CD4-positive, alpha-beta T cell treated with Interferon gamma for 1 hour (primary cell): Measurements from ENCODE around the gene SPDYE4.

ENCODE experiments used
- DNase-seq: peaks from one replicate; pipeline ENCODE4 v3.0.0-alpha.2; 2020

Gene SPDYE4

DNA sequence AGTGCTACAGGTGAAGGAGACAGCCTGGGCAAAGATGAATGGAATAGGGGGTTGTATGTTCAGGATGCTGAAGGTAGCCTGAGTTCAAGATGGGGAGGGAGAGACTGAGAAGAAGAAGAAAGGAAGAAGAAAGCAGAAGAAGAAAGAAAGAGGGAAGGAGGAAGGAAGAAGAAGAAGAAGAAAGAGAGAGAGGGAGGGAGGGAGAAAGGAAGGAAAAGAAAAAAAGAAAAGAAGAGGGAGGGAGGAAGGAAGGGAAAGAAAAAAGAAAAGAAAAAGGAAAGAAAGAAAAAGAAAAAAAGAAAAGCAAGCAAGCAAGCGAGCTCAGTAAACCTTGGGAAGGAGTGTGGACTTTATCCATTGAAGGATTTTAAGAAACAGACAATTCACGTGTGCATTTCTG, 21.6 kb downstream of the SPDYE4 start:
- no peak for DNase-seq

DNA sequence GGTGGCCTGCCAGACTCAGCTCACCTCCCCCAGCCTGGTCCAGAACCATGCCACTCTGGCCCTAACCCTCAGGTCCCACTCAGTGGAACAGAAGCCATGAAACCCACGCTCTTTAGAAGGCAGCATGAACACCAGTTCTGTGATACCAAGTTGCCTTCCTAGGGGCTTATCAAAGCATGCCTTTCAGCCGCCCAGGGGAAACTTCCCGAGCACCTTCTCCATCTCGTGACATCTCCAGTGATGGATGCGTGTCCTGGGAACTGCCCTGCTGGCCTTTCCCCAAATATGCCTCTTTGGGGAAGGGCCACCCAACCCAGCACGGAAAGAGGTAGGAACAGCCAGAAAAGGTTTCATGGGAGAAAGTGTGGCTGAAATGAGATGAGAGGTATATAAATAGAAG, 22.0 kb downstream of the SPDYE4 start:
- DNase-seq, result no peak

DNA sequence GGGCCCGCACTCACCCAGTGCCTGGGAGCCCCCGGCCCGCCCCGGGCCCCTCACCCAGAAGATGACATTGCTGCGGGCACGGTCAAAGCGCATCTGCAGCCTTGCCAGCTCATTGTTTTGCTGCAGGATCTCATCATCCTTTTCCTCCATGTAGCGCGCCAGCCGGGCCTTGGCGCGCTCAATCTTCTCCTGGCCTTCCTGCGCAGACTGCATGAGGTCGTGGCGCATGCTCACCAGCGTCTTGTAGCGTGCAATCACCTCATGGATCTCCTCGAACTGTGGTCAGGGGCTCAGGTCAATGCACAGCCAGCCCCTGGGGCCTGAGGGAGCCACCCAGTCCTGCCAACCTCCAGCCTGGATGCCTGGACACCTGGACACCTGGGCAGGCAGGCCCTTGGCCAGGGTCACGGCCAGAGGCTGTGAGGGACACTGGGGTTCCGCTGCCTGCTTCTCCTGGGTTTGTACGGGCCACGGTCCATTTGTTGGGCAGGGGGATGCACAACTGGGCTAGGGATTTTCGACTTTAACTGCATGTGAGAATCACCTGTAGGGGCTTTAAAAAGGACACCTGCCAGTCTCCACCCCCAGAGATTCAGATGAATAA, 22.9 kb downstream of the SPDYE4 start:
- DNase-seq, result no peak

DNA sequence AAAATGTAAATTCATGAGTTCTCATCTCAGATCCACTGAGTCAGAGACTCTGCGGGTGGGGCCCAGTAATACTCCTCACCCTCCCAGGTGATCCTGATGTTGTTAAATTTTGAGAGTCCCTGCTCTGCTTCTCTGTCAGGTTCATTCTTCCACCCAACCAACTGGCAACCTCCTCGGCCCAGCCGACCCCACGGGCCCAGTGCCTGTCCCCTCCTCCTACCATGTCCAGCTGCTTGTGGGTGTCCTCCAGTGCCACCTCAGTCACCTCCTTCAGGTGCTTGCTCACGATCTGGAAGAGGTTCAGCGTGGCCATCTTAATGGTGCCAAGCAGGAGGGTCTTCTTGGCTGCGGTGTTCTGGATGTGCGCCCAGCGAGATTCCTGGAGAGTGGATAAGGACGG, 23.5 kb downstream of the SPDYE4 start:
- DNase-seq, result no peak

DNA sequence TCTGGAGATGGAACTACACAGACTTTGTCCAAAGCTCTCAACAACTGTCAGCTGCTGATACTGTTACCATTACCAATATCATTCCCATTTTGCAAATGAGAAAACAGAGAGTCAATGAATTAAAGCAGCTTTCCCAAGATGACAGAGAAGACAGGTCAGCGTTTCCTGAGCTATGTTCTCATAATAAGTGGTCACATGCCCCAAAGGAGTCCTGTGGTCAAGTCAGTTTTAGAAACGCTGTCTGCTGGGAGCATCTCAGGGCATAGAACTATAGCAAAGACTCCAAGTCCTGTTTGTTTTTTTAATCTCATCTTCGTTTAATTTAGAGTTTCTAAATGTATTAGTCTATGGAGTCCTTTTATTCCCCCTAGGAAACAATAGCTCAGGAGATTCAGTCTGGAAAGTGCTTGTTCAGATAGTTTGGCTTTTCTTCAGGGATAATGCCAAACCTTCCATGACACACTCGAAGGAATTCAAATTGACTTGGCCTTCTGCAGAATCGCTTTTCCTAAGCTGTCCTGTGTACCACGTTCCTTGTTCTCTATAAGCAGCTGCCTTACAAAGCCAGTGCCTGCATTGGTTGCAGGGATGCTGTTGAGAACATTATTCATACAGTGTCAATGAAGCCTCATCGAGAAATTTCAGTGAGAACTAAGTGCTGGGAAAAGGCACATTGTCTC, 25.8 kb downstream of the SPDYE4 start:
- no peak for DNase-seq

DNA sequence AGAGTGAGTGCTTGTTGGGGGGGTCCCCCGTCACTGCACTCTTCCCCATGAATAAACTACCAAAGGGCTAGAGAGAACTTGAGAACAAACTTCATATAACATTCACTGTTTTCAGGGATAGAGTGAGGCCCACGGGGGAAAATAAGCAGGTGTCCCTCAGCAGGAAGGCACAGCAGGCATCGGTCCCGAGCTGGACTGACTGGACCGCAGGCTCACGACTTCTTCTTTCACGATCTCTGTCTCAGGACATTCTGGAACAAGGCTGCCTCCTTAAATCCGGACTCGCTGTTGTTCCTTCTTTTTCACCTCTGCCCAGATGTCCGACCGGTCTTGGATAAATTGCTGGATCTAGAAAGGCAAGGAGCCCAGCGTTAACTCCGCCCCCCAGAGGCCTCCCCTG, 28.5 kb downstream of the SPDYE4 start:
- no peak for DNase-seq

DNA sequence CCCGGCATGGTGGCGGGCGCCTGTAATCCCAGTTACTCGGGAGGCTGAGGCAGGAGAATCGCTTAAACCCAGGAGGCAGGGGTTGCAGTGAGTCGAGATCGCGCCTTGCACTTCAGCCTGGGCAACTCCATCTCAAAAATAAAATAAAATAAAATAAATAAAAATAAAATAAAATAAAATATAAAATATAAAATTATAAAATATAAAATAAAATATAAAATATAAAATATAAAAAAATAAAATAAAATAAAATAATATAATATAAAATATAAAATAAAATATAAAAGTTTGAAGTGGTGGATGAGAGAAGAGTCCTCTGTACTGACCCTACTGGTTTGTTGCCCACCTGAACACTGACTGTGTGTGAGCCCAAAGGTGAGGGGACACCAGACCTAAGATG, 28.9 kb downstream of the SPDYE4 start:
- no peak for DNase-seq

DNA sequence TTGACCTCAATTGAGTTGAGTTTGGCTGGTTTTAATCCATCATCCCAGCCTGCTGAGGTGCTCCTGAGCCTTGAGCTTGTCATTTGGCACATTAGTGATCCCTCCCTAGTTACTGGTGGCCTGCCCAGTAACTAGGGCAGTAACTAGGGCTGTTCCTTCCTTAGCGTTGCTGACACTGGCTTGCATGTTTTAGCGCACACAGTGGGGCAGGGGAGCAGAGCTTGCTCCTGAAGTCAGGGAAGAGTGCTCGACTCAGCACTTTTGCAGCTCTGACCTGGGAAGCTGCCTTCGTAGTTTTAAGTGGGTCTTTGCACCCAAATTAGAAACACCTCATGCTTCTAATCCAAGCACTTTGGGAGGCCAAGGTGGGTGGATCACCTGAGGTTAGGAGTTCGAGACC, 29.4 kb downstream of the SPDYE4 start:
- DNase-seq, result no peak

DNA sequence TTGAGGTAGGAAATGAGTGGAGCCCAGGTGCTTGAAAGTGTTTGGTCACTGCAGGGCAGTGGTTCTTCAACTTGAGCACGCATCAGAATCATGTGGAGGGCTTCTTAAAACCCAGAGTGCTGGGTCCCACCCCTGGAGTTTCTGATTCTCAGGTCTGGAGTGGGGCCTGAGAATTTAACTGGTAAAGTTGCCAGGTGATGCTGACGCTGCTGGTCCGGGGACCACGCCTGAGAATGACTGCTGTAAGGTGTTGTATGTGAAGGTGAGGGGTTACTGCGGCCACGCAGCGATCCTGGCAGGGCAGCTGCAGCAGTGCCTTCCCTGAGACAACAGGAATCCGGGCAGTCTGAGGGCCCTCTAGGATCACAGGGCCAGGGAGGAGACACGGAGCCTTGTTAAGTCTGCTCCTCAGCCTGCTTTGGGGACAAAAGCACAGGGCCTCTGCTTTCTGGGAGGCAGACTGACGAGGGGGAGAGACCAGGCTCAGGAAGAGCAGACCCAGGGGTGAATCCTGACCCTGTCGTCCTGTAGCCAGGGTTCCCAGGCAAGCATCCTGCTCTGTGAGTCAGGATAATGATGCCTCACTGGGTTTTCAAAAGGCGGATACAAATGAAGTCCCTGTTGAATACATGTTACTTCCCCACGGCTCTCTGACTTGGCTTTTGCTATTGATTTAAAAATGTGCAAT, 30.0 kb downstream of the SPDYE4 start:
- no peak for DNase-seq

DNA sequence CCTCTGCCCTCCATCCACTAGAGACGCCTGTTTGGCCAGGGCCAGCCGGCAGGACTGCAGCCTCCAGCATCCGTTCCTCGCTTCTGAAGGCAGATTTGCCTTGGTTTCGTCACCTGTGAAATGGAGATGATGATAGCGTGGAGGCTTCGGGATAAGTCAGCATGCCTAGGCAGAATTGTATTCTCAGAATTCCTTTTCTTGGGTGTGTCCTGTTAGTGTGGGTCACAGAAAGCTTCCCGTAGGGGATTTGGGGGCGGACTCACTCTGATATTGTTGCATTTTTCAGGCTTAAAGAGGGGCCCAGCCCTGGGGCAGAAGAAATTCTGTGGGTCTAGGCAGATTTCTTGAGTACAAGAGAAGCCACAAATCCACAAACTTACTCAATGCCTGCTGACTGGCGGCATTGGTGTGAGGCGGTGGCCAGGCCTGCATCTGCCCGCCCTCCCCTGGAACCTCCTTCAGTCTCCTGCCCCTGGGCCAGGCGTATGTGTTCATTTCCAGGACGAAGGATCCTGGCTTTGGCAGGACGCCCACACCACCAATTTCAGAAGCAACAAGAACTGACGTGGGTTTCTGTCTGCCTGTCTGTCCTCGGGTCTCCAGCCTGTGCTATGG, 31.3 kb downstream of the SPDYE4 start:
- DNase-seq, result no peak

DNA sequence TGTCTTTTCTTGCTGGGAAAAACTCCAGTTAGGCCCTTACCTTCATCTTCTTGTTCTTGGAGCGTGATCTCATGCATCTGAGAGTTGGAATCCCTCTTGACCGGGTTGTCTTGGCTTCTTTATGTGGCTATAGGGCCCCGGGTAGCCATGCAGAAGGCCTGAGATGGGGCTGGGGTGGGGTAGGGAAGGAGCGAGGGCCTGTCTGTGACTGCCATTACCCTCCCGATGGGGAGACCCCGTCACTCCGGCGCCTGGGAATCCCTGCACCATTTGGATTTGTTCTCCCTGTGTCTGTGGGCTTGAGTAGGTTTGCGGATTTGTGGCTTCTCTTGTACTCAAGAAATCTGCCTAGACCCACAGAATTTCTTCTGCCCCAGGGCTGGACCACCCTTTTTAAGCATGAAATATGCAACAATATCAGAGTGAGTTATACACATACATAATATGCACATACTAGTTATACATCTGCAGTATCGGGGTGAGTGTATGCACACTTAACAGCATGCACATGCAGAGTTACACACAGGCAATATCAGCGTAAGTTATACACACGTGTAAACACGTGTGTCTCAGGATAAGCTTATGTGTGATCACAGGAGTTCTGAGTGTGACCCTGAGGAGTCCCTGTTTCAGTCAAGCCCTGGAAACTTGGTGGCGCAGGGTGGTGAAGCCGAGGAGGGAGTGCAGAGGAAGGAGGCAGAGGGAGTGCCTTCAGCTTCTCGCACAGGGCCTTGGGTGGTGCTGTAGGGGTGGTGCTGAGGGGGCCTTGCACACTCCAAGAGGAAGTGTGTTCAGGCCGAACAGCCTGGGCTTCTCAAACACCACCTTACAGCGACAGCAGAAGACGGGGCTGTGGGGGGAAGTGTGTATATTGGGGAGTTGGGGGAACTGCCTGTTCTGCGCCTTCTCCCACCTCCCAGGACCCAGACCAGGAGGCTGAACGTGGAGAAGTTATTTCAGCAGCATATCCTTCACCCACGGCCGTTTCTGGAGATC, 32.2 kb downstream of the SPDYE4 start:
- no peak for DNase-seq

DNA sequence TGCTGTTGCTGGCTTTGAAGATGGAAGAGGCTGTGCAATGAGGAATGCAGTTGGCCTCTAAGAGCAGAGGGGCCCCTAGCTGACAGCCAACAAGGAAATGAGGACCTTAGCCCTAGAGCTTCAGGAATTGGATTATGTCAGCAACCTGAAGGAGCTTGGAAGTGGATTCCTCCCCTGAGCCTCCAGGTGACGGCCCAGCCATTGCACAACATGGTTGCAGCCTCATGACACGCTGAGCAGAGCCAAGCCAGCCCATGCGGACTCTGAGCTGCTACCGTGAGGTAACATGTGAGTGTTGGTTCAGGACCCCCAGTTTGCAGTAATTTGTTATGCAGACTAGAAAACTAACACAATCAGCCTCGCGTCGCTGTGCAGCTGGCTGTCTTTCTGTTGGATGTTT, 33.9 kb downstream of the SPDYE4 start:
- no peak for DNase-seq

DNA sequence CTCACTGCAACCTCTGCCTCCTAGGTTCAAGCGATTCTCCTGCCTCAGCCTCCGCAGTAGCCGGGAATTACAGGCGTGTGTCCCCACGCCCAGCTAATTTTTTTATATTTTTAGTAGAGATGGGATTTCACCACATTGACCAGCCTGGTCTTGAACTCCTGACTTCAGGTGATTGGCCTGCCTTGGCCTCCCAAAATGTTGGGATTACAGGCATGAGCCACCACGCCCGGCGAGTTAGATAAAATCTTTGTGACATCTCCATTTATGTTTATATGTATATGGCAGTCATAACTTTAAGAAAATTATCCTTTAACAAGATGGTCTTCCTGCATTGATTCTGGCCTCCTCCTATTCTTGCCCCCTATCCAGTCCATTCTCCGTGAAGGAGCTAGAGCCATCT, 37.8 kb downstream of the SPDYE4 start:
- no peak for DNase-seq

DNA sequence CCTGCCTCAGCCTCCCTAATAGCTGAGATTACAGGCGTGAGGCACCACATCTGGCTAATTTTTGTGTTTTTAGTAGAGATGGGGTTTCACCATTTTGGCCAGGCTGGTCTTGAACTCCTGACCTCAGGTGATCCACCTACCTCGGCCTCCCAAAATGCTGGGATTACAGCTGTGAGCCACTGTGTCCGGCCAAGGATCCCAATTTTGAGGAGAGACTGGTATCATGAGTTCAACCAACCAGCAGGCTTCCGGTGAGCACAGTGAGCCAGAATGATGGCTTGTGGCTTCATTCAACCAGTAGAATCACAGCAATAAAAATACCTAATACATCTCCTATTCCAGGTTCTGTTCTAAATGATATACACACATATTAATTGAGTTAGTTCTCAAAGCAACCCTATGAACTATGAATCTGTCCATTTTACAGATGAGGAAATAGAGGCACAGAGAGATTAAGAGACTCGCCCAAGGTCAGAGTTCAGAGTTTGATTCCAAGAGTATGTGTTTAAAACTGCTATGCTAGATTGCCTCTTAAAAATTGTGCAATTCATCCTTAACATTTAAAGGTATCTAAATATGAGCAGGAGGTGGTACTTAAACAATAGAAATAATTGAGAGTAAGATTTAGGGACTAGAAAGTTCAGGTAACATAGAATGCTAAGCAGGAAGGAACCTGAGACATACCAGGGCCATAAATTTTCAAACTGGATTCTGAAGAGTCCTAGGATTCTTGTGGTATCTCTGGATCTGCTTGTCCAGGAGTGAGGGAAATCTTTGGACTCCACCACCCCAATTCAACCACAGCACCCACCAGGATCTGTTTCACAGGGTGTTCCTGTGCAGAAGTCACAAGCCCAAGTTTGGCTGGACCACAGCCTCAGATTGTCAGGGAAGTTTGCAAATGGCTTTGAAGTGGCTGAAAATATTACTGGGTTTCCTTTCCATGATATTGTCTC, 38.8 kb downstream of the SPDYE4 start:
- DNase-seq, result no peak

DNA sequence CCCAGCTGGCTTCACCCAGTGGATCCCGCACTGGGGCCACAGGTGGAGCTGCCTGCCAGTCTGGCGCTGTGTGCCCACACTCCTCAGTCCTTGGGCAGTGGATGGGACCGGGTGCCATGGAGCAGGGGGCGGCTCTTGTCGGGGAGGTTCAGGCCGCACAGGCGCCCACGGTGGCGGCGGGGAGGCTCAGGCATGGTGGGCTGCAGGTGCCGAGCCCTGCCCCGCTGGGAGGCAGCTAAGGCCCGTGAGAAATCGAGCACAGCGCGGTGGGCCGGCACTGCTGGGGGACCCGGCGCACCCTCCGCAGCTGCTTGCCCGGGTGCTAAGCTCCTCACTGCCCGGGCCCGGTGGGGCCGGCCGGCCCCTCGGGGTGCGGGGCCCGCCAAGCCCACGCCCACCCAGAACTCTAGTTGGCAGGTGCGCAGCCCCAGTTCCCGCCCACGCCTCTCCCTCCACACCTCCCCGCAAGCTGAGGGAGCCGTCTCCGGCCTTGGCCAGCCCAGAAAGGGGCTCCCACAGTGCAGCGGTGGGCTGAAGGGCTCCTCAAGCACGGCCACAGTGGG, 40.3 kb downstream of the SPDYE4 start:
- DNase-seq, result no peak

DNA sequence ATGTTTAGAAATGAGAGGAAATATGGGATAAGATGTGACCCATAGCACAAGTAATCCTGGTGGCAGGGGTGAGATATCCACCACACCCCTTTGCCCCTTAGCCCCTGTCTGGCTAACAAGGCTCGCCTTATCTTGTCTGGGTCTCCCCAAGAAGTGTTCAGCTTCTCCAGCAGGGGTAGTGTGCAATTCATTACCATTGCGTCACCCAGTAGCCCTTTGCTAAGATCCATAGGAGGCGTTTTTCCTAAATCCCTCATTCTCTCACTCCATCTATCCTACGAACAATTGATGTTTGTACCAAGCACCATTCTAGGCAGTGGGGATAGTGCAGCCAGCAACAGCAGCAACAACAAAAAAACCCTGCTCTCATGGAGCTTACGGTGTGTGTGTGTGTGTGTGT, 44.5 kb downstream of the SPDYE4 start:
- no peak for DNase-seq

DNA sequence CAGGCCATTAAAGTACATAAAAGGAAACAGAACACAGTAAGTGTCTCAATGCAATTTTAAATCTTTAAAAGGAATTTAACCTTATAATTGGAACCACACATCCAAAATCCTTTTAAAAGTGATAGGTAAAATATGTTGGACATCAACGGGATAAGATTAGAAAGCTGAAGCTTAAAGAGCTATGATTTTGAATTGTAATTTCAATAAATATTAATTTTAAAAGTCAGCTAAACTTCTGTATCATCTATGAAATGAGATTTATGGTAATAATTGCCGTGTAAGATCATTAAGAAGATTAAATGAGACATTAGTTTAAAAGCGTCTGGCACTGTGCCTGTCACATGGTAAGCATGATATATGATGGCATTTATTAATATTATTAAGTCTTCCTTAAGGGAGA, 45.0 kb downstream of the SPDYE4 start:
- no peak for DNase-seq

DNA sequence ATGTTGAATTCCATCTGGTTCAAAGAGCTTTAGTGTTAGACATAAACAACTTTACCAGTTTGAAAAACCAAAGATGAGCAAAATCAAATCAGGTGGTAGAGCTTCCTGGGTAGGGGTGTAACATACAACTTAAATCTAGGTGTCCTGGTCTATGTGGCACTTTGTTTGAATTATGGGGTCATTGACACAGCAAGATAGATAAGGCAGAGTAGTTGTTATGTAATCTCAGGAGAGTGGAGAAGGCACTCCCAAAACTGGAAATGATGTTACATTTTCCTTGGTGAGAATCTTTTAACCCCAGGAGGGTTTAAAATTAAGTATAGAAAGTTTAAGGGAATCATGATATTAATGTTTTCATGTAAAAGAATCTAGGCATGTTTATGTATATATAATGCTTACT, 45.6 kb downstream of the SPDYE4 start:
- no peak for DNase-seq

DNA sequence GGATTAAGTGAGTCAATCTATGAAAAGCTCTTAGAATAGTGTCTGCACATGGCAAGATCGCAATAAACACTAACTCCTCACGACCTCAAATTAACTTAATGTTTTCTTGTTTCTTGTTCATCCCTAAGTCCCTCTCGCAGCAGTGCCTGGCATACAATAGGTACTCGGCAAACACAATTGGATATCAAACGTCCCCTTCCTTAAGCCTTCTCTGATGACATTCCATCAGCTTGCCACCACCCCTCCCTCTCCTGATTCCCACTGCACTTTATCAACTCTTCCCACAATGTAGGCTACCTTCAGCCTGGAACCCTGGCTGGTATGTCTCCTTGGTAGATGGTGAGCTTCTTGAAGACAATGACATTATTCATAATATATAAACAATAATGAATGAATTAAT, 47.1 kb downstream of the SPDYE4 start:
- no peak for DNase-seq

DNA sequence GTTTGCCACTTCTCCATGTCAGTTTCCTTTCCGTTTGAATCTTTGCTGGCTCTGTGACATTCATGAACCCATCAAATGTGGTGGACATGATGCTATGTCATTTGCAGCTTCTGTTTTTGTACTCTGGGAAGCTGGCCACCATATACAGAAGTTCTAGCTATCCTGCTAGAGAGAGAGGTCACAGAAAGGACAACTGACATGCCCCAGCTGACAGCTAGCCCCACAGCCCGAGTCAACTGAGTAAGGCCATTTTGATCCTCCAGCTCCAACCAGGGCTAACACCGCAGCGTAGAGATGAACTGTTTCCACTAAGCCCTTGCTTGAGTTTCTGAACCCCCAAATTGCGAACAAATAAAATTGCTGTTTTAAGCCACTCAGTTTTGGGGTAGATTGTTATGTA, 47.5 kb downstream of the SPDYE4 start:
- no peak for DNase-seq

DNA sequence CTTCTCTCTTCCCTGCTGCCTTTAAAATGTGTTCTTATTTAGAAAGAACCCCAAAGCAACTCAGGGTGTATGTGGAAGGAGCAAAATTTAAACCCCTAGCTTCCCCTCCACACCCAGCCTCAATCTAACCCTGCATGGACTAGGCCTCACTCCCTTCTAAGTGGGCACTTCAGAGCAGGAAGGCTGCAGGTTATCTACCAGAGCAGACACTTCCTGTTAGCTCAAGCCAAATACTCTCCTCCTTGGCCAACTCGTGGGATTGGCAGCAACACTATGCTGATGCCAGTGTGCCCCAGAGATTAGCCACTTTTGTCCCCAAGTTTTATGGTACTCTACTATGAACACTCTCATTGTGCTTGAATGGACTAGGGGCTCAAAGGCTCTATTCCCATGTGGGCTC, 49.3 kb downstream of the SPDYE4 start:
- no peak for DNase-seq
